TTC549 (cell line): ENCODE results near the gene IFITM2.
"Not testable (repeated sequence)": the region's sequence is repeated elsewhere in the genome, so short reads cannot be mapped to it uniquely, and the experiment has no call there.

Experiments
- FAIRE-seq: peaks from 2 replicates; lab custom pipeline; 2012; peaks lifted over from hg19 to GRCh38; lab: Jason Lieb, UNC

IFITM2 gene

DNA sequence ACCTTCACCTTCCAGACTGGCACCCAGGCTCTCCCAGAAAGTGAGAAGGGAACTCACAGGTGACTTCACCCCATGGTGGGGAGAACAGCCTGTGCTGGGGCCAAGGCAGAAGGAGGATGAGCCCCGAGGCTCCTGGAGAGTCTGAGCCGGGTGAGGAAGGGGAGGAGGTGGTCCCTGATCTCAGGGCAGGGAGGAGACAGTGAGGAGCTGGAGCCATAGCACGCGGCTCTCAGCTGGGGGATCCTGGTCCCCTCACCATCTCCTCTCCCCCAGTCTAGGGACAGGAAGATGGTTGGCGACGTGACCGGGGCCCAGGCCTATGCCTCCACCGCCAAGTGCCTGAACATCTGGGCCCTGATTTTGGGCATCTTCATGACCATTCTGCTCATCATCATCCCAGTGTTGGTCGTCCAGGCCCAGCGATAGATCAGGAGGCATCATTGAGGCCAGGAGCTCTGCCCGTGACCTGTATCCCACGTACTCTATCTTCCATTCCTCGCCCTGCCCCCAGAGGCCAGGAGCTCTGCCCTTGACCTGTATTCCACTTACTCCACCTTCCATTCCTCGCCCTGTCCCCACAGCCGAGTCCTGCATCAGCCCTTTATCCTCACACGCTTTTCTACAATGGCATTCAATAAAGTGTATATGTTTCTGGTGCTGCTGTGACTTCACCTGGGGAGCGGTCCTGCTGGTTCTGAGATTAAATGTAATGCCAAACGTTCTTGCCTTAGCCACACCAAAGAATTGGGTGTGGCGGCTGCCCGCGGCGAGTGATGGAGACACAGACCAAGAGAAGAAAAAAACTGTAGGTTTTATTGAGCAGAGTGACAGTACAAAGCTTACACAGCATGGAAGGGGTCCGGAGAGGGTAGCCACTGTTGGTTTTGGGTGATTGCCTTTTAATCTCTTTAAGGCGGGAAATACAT is 1.4 kb downstream of the IFITM2 start:
- FAIRE-seq: not testable (repeated sequence)

DNA sequence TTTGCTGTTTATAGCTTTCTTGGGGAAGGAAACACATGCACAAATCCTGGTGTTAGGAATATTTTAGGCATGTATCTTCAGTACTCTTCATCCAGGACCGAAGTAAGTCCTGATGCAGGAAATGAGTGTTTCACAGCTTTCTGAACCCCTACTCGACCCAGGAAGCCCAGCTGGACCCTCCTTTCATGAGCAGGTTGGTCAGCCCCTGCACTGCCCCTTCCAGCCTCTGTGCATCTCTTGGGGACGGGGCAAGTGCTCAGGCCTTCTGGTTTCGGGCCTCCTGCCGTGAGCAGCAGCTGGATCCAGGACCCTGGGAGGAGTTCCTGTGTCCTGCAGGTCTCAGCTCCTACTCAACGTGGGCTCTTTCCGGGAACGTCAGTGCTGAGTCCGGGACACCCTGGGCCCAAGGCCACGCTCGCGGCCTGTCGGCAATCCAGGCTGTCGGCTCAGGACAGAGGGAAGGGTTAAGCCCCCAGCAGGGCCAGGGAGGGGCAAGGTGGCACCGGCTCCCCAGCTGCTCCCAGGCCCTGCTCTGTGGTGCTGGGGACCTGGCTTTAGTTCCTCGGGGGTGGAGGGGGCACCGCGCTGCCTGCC is 2.5 kb downstream of the IFITM2 start:
- FAIRE-seq: not testable (repeated sequence)

DNA sequence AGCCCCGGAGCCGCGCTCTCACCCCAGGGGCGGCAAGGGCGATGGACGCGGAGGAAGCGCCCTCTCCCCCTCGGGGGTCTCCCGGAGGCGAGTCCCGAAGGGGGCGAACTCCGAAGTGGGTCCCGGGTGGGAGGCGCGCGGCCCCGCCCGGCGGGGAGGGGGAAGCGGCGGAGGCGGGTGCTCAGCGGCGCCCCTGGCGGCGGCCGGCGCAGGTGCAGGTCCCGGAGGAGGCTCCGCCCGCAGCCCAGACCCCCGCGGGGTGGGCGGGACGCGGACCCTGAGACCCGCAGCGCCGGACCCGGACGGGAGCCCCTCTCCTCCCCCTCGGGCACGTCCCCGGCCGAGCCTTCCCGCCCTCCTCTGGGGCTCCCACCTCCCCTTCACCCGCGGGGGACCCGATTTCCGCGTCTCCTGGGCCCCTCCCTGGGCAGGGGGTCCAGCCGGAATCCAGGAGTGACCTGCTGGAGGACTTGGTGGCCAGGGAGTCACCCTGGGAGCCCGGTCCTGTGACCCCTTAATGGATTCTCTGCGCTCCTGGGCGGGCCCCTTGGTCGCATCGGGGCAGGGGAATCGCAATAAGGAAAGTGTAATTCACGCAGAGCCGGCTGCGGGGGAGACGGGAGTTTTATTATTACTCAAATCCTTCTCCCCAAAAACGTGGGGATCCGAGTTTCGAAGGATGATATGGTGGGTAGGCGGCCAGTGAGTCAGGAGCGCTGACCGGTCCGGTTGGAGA is 3.6 kb downstream of the IFITM2 start:
- not testable (repeated sequence) for FAIRE-seq

DNA sequence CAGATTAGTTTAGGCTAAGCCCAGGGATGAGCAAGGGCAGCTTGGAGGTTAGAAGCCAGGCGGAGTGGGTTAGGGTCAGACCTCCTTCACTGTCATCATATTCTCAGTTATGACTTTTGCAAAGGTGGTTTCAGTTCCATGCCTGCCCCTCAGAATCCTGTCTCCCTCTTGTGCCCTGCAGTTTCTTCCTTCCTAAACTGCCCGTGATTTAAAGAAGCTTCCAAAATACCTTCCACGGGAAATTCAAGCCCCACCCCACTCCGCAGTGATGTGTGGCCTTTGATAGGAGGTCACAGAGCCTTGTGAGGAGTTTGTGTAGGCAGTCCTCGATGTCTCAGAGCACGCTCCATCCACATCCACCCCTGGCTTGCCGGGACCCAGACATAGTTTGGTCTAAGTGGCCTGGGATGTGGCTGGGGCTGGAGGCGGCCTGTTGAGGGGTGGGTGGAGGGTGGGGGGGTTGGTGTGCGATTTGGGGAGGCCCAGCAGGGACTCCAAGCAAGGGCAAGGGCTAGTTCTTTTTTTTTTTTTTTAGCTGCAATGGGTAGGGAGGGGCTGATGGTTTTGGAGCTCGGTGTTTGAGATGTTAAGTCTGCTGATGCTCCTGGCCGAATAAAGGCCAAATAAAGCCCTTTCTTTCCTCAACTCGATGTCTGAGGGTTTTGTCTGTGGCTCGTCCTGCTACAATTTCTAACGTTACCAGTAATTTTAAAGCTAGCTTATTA is 4.6 kb downstream of the IFITM2 start:
- no peak for FAIRE-seq

DNA sequence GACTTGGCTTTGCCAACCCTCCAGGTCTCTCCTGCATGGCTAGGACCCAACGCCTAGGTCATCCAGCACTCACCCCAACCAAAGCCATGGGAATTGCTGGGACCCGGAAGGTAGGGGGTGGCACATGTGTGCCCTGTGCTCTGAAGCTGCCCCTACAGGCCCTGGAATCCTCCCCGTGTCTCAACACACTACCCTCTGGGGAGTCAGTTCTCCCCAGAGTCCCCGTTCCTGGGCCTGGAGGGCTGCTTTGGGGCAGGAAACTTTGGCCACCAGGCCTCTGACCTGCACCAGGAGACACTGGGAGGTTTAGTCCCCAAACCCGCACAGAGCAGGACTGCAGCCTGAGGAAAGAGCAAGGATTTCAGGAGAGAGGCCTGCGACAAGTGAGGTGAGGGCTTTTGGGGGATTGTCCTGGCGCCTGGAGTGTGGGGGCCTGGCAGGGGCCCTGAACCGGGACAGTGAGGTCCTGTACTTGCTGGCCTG is 5.7 kb downstream of the IFITM2 start:
- no peak for FAIRE-seq

DNA sequence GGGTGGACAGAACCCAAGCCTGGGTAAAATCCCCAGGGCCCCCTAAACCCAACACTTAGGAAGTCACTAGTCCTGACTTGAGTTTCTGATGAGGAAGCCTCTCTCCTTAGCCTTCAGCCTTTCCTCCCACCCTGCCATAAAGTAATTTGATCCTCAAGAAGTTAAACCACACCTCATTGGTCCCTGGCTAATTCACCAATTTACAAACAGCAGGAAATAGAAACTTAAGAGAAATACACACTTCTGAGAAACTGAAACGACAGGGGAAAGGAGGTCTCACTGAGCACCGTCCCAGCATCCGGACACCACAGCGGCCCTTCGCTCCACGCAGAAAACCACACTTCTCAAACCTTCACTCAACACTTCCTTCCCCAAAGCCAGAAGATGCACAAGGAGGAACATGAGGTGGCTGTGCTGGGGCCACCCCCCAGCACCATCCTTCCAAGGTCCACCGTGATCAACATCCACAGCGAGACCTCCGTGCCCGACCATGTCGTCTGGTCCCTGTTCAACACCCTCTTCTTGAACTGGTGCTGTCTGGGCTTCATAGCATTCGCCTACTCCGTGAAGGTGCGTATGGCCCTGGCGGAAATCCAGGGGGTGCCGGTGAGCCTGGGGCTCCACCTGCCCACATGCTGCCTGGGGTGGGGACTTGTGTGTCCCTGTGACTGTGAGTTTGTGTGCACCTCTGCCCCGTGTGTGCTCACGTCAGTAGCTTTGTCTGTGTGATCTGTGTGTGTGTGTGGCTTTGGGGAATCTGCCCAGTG is 6.4 kb downstream of the IFITM2 start, which contains the start of gene IFITM1:
TSS of gene IFITM1 (plus strand) at position 254 of the 767 bp plus-strand sequence. CDS start at position 385, 131 bp downstream.
- peak; percentile 53 for FAIRE-seq

DNA sequence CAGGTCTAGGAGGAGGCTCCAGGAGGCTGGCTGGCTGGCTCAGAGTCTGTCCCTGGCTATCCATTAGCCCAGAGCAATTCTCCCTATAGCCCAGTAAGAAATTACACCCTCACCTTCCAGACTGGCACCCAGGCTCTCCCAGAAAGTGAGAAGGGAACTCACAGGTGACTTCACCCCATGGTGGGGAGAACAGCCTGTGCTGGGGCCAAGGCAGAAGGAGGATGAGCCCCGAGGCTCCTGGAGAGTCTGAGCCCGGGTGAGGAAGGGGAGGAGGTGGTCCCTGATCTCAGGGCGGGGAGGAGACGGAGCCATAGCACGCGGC is 6.9 kb downstream of the IFITM2 start:
- FAIRE-seq: not testable (repeated sequence)

DNA sequence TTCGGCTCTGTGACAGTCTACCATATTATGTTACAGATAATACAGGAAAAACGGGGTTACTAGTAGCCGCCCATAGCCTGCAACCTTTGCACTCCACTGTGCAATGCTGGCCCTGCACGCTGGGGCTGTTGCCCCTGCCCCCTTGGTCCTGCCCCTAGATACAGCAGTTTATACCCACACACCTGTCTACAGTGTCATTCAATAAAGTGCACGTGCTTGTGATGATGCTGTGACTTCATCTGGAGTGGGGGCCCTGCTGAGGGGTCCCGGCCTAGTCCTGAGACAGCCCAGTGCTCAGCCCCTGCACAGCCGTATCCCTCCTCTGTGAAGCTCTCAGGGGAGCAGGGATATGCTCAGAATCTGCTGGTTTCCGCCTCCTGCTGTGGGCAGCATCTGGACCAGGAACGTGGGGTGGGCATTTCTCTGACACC is 7.5 kb downstream of the IFITM2 start:
- no peak for FAIRE-seq

DNA sequence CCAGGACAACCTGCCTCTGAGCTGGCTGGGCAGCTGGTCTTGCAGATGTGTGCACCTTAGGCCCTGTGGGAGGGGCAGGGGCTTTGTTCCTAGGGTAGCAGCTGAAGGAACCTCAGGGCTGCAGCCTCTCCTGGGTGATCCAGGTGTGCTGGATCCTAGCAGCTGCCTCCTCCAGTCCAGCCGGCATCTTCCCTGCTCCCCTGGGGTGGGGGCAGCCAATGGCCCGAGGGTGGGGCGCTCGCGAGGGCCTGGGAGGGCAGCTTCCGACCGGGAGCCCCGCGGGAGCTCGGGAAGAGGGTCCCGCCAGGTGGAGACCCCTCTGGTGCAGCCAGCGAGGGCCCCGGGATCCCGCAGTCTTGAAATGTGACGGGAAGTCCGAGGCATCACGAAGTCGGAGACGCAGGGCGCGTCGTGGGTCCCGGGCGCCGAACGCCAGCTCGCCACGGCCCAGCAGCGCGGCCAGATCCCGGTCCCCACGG is 7.9 kb downstream of the IFITM2 start:
- no peak for FAIRE-seq

DNA sequence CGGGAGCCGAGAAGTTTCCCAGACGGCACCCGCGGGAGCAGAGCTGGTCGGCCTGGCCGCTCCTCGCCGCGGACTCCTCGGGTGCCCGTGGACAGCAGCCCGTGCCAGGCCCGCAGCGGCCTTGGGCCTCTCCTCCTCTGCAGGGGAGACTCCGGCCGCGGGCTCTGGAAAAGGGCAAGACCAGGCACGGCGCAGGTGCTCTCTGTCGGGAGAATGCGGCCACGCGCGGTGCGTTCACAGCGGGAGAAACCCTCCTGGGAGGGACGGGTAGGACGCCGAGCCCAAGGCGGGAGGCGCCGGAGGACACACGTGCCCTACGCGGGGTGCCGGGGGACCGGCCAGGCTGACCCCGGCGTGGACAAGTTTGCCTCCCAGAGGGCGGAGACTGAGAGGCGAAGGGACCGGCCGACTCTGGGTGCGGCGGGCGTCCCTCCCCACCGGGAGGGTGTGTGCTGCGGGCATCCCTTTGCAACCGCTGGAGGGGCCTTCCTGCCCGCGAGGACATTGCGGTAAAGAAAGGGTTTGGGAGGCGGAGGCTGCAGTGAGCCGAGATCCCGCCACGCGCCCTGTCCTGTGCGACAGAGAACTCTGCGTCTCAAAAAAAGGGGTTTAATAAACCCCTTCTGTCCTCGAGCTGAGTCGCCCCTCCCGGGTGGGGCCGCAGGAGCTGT is 8.6 kb downstream of the IFITM2 start:
- no peak for FAIRE-seq

DNA sequence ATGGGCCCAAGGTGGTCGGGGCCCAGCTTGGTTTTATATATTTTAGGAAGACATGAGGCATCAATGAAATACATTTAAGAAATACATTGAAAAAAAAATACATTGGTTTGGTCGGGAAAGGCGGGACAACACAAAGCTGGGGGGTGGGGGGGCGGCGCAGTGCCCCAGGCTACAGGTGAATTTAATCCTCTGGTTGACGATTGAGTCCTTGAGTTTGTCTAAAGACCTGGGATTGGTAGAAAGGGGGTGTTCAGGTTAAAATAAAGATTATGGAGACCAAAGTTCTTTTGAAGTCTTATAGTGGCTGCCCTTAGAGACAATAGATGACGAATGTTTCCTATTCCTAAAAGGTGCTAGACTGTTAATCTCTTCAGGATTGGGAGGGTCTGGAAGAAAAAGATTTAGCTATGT is 9.3 kb downstream of the IFITM2 start:
- FAIRE-seq: no peak

DNA sequence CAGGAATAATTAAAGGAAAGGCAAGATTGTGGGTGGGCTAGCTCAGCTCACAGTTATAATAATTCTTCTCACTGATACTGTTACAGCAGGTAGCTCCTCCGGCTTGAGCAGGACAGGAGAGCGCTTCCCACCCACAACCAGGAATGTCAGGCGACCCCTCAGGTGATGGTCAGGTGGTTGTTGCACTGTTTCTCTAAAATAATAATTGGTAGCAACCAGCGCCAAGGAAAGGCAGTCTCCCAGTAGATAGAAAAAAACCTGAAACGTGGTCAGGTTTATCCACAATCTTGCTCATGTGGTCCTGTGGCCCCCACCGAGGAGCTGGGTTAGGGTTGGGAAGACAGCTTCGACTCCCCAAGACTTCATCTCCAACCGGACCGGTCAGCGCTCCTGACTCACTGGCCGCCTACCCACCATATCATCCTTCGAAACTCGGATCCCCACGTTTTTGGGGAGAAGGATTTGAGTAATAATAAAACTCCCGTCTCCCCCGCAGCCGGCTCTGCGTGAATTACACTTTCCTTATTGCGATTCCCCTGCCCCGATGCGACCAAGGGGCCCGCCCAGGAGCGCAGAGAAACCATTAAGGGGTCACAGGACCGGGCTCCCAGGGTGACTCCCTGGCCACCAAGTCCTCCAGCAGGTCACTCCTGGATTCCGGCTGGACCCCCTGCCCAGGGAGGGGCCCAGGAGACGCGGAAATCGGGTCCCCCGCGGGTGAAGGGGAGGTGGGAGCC is 10.2 kb downstream of the IFITM2 start:
- FAIRE-seq: not testable (repeated sequence)

DNA sequence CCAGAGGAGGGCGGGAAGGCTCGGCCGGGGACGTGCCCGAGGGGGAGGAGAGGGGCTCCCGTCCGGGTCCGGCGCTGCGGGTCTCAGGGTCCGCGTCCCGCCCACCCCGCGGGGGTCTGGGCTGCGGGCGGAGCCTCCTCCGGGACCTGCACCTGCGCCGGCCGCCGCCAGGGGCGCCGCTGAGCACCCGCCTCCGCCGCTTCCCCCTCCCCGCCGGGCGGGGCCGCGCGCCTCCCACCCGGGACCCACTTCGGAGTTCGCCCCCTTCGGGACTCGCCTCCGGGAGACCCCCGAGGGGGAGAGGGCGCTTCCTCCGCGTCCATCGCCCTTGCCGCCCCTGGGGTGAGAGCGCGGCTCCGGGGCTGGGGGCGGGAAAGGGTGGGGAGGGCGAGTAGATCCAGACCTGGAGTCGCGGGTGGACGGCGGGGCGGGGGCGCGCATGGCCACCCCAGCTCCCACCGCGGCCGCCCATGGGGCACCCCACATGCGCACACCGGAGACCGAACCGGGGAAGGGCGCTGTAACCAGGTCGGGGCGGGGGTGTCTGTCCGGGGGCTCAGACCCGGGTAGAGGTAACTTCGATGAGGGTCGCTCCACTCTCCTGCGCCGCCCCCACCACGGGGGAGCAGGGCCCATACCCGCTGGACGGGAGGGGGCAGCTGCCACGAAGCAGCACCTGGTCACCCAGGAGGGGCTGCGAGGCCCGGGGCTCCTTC is 10.9 kb downstream of the IFITM2 start:
- not testable (repeated sequence) for FAIRE-seq

DNA sequence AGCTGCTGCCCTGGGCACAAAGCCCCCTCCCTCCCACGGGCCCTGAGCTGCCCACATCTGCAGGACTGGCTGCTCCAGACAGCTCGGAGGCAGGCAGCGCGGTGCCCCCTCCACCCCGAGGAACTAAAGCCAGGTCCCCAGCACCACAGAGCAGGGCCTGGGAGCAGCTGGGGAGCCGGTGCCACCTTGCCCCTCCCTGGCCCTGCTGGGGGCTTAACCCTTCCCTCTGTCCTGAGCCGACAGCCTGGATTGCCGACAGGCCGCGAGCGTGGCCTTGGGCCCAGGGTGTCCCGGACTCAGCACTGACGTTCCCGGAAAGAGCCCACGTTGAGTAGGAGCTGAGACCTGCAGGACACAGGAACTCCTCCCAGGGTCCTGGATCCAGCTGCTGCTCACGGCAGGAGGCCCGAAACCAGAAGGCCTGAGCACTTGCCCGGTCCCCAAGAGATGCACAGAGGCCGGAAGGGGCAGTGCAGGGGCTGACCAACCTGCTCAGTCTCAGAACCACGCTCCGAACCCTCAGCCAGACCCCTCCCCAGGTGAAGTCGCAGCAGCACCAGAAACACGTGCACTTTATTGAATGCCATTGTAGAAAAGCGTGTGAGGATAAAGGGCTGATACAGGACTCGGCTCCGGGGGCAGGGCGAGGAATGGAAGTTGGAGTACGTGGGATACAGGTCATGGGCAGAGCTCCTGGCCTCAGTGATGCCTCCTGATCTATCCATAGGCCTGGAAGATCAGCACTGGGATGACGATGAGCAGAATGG is 11.7 kb downstream of the IFITM2 start:
- FAIRE-seq: not testable (repeated sequence)

DNA sequence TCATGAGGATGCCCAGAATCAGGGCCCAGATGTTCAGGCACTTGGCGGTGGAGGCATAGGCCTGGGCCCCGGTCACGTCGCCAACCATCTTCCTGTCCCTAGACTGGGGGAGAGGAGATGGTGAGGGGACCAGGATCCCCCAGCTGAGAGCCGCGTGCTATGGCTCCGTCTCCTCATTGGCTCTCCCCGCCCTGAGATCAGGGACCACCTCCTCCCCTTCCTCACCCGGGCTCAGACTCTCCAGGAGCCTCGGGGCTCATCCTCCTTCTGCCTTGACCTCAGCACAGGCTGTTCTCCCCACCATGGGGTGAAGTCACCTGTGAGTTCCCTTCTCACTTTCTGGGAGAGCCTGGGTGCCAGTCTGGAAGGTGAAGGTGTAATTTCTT is 12.3 kb downstream of the IFITM2 start:
- not testable (repeated sequence) for FAIRE-seq

DNA sequence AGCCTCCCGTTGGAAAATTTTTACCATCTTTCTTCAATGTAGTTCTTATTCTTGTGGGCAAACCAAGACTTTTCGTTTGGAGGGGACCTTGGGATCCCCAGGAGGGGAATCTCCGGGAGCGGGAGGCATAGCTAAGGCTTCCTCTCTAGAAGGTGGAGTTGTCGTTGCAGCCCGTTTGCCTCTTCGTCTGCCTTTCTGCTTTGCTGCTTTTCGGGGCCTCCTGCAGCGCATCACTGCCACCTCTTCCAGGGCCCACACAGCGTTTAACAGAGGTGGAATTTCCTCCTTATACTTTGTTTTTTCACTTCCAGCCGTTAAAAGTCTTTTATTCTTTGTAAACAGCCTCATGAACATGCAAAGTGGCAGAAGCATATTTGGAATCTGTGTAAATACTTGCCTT is 16.5 kb downstream of the IFITM2 start:
- no peak for FAIRE-seq

DNA sequence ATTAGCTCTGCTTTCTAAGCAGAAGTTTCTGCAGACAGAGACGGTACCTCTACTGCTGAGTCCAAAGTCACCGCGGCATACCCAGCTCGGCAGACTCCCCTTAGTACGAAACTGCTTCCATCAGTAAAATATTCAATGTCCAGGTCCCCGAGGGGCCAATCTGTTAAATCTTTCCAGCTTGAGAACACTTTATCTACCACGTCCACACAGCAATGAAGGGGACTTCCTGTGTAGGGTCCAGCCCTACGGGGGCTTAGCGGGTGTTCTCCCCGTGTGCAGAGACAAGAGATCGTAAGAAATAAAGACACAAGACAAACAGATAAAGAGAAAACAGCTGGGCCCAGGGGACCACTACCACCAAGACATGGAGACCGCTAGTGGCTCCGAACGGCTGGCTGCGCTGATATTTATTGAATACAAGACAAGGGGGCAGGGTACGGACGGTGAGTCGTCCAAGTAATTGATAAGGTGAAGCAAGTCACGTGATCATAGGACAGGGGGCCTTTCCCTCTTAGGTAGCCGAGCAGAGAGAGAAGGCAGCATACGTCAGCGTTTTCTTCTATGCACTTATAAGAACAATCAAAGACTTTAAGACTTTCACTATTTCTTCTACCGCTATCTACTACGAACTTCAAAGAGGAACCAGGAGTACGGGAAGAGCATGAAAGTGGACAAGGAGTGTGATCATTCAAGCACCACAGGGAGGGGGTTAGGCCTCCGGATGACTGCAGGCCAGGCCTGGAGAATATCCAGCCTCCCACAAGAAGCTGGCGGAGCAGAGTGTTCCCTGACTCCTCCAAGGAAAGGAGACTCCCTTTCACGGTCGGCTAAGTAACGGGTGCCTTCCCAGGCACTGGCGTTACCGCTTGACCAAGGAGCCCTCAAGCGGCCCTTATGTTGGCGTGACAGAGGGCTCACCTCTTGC is 17.2 kb downstream of the IFITM2 start:
- not testable (repeated sequence) for FAIRE-seq
